ENCODE measurements around the gene RAB8B.

- TF ChIP-seq POLR2A (IDR thresholded peaks at IDR 0.05; ENCODE audit: low read depth, low read length) = no peak
- TF ChIP-seq POLR2AphosphoS5 (IDR thresholded peaks at IDR 0.05; ENCODE audit: low read depth, low read length) = no peak
These were observed 115.9 kb downstream of the RAB8B start for GRCh38 chr15:63305260-63305659.

Data from GM12892 (cell line).